Sigmoid colon (tissue), 4 donors: ENCODE measurements around the gene SARM1.

Experiments
- CTCF ChIP-seq, 4 experiments: fragments of 450-650 bp in 3 of 4; fragments of 200-600 bp in 1 of 4; IDR thresholded peaks; one replicate each; pipeline ENCODE4 v1.5.1; 2016 to 2019; ENCODE audit warnings: antibody characterized with exemption in 4 of 4, mild to moderate bottlenecking in 3 of 4, moderate library complexity in 2 of 4
- POLR2AphosphoS5 ChIP-seq, 4 donors: sonication (generic); formaldehyde crosslinking; IDR thresholded peaks; one replicate each; pipeline ENCODE4 v1.6.1; 2017; ENCODE audit warnings: antibody characterized with exemption in 4 of 4

DNA sequence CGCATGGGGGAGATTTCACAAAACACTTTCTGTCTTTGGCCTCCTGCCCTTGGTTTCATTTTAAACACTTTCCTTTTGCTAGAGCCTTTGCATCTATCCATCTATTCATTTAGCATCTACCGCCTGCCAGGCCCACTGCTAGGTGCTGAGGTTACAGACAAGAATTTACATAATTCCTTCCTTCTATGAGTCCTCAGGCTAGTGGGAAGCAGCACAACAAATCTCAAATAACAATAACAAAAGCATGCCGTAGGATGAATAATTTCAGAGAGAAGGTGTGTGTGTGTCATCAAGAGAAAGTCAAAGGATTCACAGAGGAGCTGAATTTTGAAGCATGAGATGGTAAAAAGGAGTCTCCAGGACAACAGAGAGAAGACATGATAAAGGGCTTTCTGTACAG lies 40.6 kb downstream of the SARM1 start:
- TF ChIP-seq CTCF (IDR thresholded peaks at IDR 0.05) = no peak
- TF ChIP-seq POLR2AphosphoS5 (IDR thresholded peaks at IDR 0.05) = no peak
